HG02678 (cell line): Measurements from ENCODE around the gene SUGT1.
"Not testable (repeated sequence)": the region's sequence is repeated elsewhere in the genome, so short reads cannot be mapped to it uniquely, and the experiment has no call there.

Source experiments
- ATAC-seq: cut with Tn5 transposase; IDR thresholded peaks from one replicate; pipeline ENCODE4 v1.9.1; 2021; ENCODE audit warnings: mild to moderate bottlenecking, moderate library complexity; ENCODE audit not compliant: unreplicated experiment

The SUGT1 gene

DNA sequence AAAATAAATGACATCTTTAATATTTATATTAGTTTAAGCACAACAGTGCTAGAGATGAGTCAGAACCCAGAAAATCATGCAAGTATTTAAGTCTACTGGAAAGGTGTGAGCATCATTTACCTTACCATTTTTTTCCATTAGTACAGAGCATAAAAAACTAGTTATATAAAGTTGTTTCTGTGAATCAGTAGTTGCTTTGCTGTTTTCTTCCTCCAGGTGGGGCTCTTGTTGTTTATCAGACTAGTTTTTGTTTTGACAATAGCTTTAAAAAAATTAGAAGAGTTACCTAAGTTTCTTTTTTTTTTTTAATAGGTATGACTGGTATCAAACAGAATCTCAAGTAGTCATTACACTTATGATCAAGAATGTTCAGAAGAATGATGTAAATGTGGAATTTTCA lies 12.7 kb downstream of the SUGT1 start:
- ATAC-seq, result no peak

DNA sequence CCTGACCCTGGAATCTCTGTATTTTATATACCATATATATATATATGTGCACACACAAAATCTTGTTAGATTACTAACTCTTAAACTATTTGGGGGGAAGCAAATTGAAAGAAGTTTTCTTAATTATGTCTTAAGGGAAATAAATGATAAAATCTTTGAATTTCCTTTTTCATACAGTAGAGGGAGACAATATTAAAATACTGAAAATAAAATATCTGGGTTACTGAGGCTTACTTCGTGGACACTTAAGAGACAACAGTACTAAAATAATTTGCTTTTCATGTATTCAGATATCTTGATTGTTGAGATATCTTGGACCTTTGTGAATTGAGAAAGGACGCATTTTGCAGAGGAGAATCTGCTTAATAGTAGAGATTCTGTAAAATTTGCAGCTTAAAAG lies 17.0 kb downstream of the SUGT1 start:
- no peak for ATAC-seq

DNA sequence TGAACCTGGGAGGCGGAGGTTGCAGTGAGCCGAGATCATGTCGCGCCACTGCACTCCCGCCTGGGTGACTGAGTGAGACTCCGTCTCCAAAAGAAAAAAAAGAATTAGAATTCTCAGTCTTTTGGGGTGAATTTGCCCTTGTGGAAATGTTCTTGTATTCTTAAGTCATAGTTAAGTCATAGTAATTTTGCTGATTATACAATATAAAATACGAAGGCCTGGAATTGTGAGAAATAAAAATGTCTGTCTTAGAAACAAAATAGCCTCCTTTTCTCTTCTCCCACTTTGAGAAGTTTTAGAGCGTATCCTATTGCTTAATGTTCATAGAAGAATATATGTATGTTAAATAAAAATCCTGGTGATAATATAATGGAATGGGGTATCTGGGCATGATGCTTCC lies 18.1 kb downstream of the SUGT1 start:
- no peak for ATAC-seq

DNA sequence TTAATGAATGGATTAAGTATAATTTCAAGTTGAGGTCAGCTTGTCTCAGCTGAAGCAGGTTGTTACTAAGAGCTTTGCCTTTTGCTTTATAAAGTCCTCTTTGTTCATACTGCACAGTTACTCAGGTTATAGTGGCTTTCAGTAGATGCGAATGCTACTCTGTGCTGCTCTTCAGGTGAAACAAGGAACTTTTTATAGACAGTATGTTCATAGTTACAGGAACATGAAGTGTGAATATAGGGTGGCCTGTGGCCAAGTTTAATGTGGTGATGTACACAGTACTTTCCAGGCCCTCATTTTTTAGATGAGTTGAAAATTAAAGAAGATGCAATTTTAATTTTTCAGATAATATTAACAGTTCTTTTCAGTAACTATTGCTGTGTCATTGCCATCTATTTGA lies 20.8 kb downstream of the SUGT1 start:
- no peak for ATAC-seq

DNA sequence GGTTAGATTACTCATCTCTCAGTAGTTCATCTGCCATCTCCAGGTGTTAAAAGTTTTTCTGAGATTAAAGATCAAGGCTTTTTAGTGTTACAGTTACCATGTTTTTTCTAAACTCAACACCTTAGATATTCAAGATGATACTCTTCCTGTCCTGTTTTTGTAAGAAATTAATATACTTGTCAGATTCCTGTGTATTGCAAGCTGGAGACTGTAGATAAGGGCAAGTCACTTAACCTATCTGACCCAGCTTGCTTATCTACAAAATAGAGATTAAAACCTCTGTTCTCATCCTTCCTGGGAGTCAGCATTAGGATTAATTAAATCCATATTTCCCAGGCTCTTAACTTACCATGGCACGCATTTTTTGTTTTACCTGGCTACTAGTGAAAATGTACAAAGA lies 25.2 kb downstream of the SUGT1 start:
- no peak for ATAC-seq

DNA sequence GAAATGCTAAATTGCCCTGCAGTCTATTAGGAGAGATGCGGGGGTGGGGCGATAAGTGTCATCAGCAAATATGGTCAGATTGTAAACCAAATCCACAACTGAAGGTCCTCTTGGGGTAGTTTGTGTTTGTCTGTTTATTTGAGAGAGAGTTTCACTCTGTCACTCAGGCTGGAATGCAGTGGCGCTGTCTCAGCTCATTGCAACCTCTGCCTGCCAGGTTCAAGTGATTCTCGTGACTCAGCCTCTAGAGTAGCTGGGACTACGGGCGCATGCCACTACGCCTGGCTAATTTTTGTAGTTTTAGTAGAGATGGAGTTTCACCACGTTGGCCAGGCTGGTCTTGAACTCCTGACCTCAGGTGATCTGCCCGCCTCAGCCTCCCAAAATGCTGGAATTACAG lies 33.2 kb downstream of the SUGT1 start:
- ATAC-seq, result not testable (repeated sequence)

DNA sequence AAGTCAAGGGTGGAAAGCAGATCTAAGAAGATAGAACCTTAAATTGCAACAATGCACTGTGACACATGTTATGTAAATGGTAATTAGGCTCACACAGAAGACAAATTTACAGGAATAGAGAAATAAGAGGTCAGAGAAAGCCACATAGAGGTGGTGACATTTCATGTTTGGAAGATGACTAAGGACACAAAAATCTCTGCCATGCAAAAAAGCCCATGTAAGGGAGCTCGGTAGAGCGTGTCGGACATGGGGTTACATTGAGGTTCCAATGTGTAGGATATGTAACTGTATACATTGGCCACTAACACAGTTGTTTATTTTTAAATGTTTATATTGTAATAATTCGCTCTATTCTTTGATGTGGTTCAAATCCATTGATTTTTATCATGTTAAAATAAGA lies 33.7 kb downstream of the SUGT1 start:
- no peak for ATAC-seq

DNA sequence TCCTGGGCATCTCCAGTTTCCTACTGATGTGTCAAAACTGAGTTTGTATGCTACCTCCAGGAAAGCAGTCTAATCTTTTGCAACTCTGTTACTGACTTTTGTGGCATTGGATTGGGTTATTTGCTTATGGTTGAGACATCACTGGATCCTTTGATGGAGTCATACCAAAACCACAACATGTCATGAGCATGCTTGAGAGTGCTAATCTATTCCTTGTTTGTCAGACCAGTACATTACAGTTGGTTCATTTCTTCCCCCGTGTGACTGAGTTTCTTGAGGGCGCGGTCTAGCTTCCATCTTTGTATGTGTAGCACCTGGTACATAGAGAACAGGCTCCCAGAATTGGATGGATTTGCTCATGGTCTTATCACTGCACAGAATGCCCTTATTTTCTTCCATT lies 43.2 kb downstream of the SUGT1 start:
- no peak for ATAC-seq

DNA sequence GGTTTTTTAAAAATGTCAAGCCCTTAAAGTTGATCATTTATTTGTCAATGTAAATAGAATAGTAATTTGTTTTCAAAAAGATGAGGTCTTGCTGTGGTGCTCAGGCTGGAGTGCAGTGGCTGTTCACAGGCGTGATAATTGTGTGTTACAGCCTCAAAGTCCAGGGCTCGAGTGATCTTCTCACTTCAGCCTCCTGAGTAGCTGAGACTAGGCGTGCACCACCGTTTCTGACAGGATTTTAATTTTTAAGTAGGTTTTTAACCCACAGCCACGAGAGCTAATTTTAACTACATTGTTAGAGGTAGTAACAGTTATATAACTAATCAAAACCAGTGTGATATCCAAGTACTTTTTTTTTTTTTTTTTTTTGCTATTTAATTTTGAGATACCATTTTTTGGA lies 43.9 kb downstream of the SUGT1 start:
- no peak for ATAC-seq

DNA sequence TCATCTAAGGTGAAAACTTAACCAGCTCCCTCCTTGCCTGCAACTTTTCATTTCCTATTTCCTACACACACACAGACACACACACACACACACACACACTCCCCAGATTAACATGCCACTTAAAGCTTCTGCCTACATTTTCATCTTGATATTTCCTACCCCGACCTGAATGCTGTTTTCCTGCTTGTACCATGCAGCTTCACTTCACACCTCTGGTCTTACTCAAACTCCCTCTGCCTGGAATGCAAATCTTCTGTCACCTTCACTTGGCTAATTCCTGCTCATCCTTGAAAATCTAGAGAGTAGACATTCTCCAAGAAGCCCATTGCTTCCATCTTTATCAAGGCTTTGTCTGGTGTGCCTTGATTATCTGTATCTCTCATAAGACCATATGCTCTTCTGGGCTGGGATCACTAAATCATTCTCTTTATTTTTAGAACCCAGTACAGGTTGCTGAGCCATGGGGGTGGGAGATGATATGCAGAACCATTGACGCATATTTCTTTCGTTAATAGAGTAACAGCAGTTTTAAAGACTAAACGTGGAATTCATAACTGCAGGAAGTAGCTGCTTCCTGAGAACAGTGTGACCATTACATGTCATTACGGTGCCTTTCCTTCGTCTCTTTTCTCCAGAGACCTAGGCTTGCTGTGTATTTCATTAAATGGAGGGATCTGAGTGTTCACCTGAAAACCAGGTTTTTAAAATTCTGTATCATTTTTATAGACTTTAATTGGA lies 49.3 kb downstream of the SUGT1 start:
- ATAC-seq, result no peak

DNA sequence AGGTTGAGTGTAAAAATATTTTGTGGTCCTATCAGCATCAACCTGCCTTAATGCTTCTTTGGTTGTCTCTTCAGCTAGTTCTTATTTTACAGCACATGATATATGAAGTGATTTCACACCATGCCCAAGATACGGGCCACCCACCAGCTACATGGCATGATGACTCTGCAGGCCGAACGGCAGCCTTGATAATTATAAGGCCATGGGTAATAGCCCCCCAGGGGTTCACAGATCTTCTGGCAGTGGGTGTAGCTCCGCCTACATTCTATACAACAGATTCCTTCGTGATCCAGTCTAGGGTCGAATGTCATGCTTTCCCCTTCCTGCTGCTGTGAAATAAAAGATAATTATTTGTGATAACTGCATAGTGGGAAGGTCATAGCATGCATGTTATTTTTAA lies 50.8 kb downstream of the SUGT1 start:
- no peak for ATAC-seq

DNA sequence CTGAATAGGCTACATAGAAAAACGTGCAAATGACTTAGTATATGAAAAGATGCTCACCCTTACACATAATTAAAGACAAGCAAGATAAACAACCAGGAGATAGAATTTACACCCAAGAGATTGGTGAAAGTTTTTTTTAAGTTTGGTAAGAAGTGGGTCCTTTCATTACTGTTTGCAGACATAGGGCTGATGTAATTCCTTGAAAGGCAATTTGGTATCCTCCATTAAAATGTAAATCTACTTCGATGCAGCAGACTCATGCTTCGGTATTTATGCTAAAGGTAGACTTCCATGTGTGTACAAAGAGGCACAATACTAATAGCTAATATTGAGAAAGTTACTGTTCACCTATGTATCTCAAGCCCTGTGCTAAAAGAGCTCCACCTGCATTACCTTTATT lies 53.4 kb downstream of the SUGT1 start:
- ATAC-seq, result no peak

DNA sequence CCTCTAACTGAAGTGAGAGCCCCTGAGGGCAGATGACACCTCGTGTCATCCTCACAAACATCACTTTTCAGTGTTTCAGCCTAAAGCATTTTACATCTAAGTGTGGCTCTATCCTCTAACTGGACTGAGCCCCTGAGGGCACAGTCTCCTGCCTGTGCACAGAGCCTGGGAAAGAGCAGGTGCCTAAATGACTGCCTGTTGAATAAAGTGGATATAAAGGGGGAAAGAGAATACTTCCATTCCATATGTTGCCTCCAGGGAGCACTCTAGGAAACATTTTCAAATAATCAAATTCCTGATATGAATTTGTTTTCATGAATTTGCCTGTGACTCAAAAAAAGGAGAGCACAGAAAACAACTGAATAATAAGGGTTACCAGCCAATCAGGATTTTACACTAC lies 54.7 kb downstream of the SUGT1 start:
- ATAC-seq, result no peak

DNA sequence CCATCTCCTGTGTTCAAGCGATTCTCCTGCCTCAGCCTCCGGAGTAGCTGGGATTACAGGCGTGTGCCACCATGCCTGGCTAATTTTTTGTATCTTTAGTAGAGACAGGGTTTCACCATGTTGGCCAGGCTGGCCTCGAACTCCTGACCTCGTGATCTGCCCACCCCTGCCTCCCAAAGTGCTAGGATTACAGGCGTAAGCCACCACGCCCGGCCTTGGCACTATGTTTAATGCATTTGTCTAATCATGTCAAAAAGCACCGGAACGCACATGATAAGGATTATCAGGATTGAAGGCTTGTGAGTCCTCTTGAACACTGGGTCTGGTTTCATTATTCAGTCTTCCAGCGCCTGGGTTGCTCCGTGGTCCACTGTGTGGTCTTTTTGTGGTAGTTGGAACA lies 55.6 kb downstream of the SUGT1 start:
- ATAC-seq, result not testable (repeated sequence)

DNA sequence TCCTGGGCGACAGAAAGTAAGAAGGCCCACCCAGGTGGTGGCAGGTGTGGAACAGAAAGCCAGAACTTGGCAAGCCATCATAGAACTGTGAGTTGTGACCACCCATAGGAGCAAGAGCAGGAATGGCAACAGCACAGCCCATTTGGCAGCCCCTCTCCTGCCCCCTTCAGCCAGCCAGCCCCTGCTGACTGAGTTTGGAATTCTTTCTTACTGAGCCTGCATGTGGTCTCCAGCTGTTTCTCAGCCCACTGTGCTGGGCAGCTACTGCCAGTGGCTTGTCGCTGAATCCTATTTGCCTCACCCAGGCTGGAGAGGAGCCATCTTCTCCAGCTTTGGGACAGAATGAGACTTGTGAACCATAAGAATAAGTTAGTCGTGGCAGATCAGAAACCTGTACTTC lies 58.6 kb downstream of the SUGT1 start:
- no peak for ATAC-seq

DNA sequence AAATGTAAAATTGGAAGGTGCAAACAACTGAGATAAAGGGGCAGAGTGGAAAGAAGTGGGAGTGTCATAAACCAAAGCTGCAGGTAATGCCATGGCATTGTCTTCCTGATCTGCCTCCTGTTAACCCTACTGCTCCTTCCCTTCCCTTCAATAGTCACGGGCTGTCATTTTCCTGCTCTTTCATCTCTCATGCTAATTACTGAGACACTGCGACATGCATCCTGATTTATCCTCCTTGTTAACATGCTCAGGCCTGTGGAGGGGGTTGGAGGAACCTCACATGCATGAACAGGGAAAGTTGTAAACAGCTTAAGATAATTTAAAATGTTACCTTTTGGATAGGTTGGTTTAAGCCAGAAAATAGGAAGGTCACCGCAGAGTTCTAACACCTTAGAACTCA lies 59.7 kb downstream of the SUGT1 start:
- no peak for ATAC-seq

DNA sequence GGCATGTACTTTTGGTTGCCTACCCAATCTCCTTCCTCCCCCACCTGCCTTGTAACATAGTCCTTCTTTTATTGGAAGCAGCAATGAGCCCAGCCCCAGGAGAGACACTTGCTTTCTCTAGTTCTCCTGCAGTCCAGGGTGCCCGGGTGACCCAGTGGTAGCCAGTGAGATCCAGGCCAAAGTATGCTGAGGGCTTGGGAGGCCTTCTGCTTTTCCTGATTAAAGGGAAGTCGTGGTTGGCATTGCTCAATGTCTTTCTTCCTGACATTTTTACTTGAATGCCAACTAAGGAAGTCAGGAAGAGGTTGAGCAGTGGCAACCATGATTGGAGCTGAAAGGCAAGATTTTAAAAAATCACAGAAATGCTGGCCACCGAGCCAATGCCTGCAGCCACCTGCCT lies 61.3 kb downstream of the SUGT1 start:
- no peak for ATAC-seq

DNA sequence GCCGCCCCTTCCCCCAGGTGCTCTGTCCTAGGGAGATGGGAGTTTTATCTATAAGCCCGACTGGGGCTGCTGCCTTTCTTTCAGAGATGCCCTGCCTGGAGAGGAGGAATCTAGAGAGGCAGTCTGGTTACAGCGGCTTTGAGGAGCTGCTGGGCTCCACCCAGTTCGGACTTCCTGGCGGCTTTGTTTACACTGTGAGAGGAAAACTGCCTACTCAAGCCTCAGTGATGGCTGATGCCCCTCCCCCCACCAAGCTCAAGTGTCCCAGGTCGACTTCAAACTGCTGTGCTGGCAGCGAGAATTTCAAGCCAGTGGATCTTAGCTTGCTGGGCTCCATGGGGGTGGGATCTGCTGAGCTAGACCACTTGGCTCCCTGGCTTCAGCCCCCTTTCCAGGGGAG lies 68.3 kb downstream of the SUGT1 start:
- not testable (repeated sequence) for ATAC-seq

DNA sequence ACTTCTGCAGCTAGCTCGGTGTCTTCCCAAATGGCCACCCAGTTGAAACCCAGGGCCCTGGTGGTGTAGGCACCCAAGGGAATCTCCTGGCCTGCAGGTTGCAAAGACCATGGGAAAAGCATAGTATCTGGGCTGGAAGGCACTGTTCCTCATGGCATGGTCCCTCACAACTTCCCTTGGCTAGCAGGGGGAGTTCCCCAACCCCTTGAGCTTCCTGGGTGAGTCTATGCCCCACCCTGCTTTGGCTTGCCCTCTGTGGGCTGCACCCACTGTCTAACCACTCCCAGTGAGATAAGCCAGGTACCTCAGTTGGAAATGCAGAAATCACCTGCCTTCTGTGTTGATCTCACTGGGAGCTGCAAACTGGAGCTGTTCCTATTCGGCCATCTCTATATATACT lies 68.7 kb downstream of the SUGT1 start:
- ATAC-seq, result not testable (repeated sequence)

DNA sequence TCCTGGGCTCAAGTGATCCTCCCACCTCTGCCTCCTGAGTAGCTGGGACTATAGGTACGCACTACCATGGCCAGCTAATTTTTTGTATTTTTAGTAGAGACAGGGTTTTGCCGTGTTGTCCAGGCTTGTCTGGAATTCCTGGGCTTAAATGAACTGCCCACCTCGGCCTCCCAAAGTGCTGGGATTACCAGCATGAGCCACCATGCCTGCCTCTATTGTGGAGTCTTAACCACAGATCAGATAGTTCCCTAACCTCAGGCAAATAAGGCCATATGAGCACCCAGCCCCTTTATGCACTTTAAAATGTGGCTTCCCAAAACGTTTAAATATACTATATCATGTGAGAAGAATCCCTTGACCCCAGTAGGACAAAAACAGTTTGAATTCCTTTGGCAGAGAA lies 70.5 kb downstream of the SUGT1 start:
- ATAC-seq, result no peak

DNA sequence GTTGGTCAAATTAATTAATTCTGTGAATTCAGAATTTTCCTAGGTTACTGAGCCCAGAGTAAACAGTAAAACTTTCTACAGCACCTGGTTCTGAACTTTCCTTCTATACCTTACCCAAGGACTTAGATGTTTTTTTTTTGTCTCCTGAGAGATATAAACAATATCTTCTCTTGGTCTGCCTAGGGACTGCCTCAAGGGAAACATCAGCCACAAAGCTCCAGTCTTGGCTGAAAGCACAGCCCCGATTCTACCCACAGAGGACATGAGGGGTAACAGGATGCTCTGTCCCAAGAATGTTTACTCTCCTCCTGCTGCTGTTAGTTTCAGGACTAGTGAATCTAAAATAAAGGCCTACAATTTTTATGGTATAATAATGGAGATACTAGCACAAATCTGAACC lies 72.7 kb downstream of the SUGT1 start:
- no peak for ATAC-seq

DNA sequence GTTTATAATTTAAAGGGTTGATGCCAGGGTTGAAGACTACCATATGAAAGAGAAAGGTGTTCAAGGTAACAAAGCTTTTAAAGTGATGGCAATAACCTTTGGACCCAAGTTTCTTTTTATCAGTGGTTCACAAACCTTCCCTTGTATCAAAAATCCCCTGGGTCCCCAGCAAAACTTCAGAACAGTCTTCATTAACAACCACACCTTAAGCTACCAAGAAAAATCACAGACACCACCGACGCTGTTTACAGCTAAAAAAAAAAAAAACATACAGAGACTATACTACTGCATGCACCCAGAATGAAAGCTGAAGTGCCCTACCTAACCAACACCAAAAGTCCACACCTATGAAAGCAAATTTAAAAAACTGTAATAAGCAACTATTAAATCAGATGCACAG lies 73.6 kb downstream of the SUGT1 start:
- ATAC-seq, result no peak

DNA sequence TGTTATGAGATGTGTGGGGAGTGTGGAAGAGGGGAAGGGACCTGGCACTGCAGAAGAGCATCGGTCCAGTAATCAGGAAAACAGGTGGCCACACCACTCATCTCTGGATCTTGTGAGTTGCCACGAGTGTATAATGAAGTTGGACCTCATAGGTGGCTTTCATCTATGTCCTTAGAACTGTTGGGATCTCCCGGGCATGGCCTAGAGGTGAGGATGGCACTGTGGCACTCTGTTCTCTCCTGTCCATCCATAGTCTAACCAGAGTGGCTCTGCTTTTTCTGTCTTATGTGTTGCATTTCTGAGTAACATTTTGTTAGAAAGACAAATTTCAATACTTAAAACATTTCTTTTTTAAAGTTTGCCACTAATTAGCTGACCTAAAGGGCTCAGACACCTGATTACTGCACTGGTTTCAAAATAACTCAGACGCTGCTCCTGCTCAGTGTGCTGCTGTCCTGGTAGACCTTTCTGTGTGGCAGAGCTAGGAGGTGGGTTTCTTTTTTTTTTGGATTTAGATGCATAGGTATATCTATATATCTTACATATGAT lies 81.5 kb downstream of the SUGT1 start:
- no peak for ATAC-seq
